Measurements from ENCODE around the gene SIGLEC15. TPM values are rescaled to one million over a fixed set of nuclear protein-coding genes. Genes with fewer than 3 reads are reported as not detected.

The SIGLEC15 gene
- total RNA-seq, 1 experiment from 2014 or later: not detected

- Histone ChIP-seq H2AFZ (ENCODE audit: low read depth, low read length, poor library complexity, severe bottlenecking) (no peak overlapping the region), H3K79me2 (ENCODE audit: insufficient read depth, low read length) (no peaks in the 10 kb centered on the region), H3K9ac (ENCODE audit: low read length) (no peak overlapping the region), H3K4me1 (ENCODE audit: control insufficient read depth in 1 of 2, insufficient read depth in 2 of 2, low read length in 2 of 2) (peaks cover 8 to 22% of the 10 kb centered on the region in 2 experiments), H3K9me3 (ENCODE audit: control insufficient read depth in 1 of 2, insufficient read depth in 1 of 2, low read depth in 1 of 2, low read length in 2 of 2) (no peaks in the 10 kb centered on the region), H3K9me2 (ENCODE audit: insufficient read depth) (no peaks in the 10 kb centered on the region), H3K4me2 (ENCODE audit: low read length) (no peak overlapping the region), H3K36me3 (ENCODE audit: control insufficient read depth in 1 of 2, insufficient read depth in 2 of 2, low read length in 2 of 2) (no peaks in the 10 kb centered on the region), H3K27me3 (ENCODE audit: insufficient read depth, low read length) (no peaks in the 10 kb centered on the region), H3K27ac (ENCODE audit: low read depth, low read length) (no peak overlapping the region), H4K20me1 (ENCODE audit: insufficient read depth) (no peaks in the 10 kb centered on the region), H3K4me3 (replicated peaks in 1 of 2; ENCODE audit: low read depth in 1 of 2, low read length in 2 of 2) (no peak overlapping the region)
- ChIA-PET POLR2A (no interaction called here), RAD21 (ENCODE audit: low non-redundant PET in 1 of 2, low total read pairs in 2 of 2, uncharacterized antibody in 2 of 2, unreplicated experiment in 2 of 2) (no interaction called here), CTCF (no interaction called here)
- no peak for DNase-seq (ENCODE audit: low read depth, low spot score)
- ATAC-seq: no peak
- BruUV-seq (replicated peaks): no TSS peak
- intact Hi-C loops (cut with micrococcal nuclease): no loop called here
- no peak for TF ChIP-seq EGR1 (IDR thresholded peaks at IDR 0.05; ENCODE audit: low read depth)
- no peak for TF ChIP-seq ZNF274 (IDR thresholded peaks at IDR 0.05; ENCODE audit: low read depth, low read length)
- TF ChIP-seq POLR2A (IDR thresholded peaks at IDR 0.05; ENCODE audit: borderline replicate concordance, extremely low read depth, insufficient read depth, insufficient read length): no peak
- no peak for TF ChIP-seq RAD21 (IDR thresholded peaks at IDR 0.05; ENCODE audit: low read depth)
- no peak for TF ChIP-seq ZBTB33 (IDR thresholded peaks at IDR 0.05; ENCODE audit: extremely low read depth, insufficient replicate concordance, low read length)
- TF ChIP-seq CEBPB (IDR thresholded peaks at IDR 0.05; ENCODE audit: low read depth): no peak
- no peak for TF ChIP-seq JUND (IDR thresholded peaks at IDR 0.05)
- TF ChIP-seq MAX (IDR thresholded peaks at IDR 0.05): no peak
- no peak for TF ChIP-seq ATF3 (IDR thresholded peaks at IDR 0.05)
- TF ChIP-seq EZH2phosphoT487 (IDR thresholded peaks at IDR 0.05; ENCODE audit: borderline replicate concordance): no peak
- TF ChIP-seq EZH2 (IDR thresholded peaks at IDR 0.05): no peak
- no peak for TF ChIP-seq CTCF (IDR thresholded peaks at IDR 0.05 in 2 of 3, conservative IDR thresholded peaks at IDR 0.05 in 1 of 3; ENCODE audit: borderline replicate concordance in 1 of 3, insufficient read depth in 1 of 3, low read depth in 2 of 3, low read length in 2 of 3)
- TF ChIP-seq REST (IDR thresholded peaks at IDR 0.05; ENCODE audit: low read depth): no peak
- no peak for TF ChIP-seq ZFX (IDR thresholded peaks at IDR 0.05)
- TF ChIP-seq POLR2AphosphoS5 (IDR thresholded peaks at IDR 0.05; ENCODE audit: low read depth, low read length): no peak
- no peak for TF ChIP-seq TCF7L2 (IDR thresholded peaks at IDR 0.05; ENCODE audit: borderline replicate concordance, extremely low read depth, insufficient read depth, insufficient read length)
- no peak for TF ChIP-seq SP1 (IDR thresholded peaks at IDR 0.05; ENCODE audit: low read depth)
- no peak for TF ChIP-seq FOSL1 (IDR thresholded peaks at IDR 0.05; ENCODE audit: low read depth)
- no peak for TF ChIP-seq YY1 (IDR thresholded peaks at IDR 0.05; ENCODE audit: extremely low read depth, insufficient replicate concordance, low read depth, low read length)
- TF ChIP-seq CBX3 (IDR thresholded peaks at IDR 0.05; ENCODE audit: low read depth): no peak
These were observed 36.6 kb upstream of the SIGLEC15 start for GRCh38 chr18:45788861-45789260.
